GM21390 (cell line): ENCODE data around the gene GKN2.
A peak's percentile ranks its signal among the peaks of the same experiment; 100 is the strongest.

ENCODE experiments used
- ATAC-seq: cut with Tn5 transposase; IDR thresholded peaks from one replicate; pipeline ENCODE4 v1.9.1; 2021; ENCODE audit not compliant: unreplicated experiment

The GKN2 gene

DNA sequence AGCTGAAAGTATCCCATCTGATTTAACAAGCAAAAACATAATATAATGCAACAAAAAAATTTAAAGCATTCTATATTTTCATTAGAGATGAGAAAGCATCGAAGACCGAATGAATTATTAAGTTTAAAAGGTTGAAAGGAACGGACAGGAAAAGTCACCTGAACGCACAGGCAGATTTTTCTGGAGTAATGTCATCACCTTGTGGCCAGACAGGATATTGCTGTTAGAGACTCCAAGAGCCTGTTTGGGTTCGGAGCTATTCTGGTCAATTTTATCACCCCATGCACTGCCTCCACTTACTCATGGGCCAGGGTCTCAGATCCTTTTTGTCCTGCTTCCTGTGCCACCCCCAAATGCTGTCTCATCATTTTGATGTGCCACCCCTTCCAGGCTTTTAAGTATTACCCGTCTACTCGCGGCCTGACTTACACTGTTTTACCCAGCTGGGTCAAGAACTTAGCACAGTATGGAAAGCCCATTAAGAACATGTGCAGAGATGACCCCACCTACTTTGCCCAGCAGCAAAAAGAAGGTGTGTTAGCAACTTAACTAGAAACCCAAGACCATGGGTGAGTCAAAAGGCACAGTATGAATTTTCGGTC, 27.3 kb downstream of the GKN2 start:
- no peak for ATAC-seq

DNA sequence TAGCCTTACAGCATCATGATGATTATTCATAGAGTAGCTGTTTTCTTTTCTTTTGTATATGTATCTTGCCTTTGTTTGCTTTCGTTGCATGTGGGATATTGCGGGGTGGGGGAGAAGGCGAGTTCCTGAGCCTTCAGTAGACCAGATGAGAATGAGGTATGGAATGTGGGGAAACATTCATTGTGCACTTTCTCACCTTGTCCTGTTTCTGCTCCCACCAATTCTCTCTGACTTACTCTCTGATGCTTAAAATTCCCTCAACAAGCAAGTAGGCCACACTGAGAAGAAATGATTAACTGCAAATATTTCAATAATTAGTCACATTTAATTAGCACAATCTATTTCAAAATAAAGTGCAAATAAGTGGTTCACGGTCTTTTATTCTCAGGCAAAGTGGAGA, 31.0 kb downstream of the GKN2 start:
- no peak for ATAC-seq

DNA sequence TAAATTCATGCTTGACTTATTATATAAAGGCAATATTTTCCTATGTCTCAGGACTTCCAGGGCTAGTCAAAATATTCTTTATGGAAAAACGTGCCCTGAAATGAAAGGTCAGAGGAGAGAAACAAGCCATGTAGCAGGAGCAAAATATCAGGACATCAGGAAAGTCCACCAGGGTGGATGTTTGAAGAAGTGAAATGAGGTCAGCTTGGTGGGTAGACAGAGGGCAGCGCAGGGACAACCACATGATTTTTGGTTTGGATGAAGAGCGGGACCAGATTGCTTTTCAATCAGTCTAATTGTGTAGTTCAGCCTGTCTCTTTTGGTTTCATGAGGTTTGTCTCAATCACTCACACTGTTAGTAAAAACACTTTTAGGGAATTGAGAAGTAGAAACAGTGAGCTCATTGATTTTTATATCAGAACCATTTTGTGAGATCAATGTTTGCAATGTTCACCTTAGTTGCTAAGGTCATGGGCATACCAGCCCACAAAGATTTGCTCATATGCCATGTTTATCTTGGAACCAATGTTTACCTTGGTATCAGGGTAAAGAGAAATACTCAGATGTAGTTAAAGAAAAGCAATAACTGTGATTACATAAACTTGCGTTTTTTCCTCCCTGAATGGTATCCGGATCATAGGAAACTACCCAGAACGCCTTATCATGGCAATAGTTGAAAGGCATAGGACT, 32.1 kb downstream of the GKN2 start:
- no peak for ATAC-seq

DNA sequence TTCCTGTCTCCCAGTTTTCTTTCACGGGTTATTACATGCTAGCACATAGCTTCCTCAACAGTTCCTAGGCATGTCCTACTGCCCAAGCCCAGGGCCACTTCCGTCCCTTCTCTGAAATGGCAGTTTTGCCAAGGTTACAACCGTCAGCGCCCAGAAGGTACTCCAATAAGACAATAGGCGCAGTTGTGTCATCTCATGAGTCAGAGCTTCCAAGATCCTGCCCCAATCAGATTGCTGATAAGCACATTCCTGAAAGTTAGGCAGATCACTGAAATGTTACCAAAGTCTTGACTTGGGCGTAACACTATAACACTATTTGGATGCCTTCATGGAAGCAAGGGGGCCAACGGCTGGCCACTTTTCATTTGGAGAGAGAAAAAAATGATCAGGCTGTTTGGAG, 34.2 kb downstream of the GKN2 start:
- no peak for ATAC-seq

DNA sequence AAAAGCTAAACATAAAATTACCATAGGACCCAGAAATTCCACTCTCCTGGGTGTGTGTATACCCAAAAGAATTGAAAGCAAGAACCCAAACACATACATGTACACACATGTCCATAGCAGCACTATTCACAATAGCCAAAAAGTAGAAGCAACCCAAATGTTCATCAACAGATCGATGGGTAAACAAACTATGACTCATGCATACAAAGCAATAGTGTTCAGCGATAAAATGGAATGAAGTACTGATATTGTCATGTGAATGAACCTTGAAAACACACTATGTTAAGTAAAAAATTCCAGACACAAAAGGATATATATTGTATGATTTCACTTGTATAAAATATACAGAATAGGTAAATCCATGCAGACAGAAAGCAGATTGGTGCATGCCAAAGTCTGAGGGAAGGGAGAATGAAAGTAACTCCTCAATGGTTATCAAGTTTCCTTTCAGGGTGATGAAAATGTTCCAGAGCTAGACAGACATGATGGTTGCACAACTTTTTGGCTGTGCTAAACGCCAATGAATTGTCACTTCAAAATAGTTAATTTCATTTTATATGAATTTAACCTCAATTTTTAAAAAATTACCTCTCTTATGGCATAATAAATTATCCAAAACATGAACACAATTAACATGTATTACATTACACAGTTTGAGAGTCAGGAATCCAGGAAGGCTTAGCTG, 35.5 kb downstream of the GKN2 start:
- ATAC-seq: no peak

DNA sequence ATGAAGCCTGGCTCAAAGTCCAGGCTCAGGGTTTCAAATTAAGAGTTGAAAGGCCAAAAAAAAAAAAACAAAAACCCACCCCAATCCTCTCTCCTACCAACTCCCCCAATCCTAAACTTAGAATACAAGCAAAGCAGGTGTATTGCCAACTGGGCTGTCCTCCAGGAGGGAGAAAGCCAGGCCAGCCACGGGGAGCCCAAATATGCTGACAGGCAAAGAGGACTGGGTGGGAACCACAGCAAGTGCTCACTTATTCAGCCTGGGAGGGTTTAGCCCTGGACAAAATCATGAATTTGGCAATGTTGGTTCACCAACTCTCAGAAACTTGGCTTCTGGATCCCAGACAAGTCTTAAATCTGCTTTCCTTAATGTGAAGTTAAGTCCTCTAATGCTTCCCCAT, 36.5 kb downstream of the GKN2 start:
- no peak for ATAC-seq

DNA sequence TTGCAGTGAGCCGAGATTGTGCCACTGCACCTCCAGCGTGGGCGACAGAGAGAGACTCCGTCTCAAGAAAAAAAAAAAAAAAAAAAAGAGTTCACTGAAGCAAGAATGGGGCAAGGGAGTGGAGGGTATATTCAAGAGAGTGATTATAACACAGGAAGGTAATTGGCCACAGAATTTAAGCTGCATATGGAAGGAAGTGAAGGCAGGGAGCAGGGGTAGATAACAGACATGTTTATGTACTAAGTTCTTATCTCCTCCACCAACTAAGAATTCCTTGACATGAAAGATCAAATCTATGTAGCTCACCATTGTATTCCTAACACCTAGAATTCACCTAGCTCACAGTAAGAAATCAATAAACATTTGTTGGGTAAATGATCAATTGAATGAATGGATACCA, 37.3 kb downstream of the GKN2 start:
- ATAC-seq: no peak

DNA sequence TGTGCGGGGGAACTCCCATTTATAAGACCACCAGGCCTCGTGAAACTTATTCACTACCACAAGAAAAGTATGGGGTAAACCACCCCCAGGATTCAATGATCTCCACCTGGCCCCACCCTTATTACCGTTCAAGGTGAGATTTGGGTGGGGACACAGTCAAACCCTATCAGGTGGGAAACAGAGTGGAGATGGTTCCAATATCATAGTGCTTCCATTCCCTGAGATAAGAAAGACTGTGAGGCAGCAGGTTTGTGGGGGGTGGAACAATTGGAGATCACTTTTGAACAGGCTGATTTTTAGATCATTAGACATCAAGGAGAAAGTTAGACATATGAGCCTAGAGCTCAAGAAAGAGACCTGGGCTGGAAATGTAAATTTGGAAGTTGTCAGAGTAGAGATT, 39.3 kb downstream of the GKN2 start:
- ATAC-seq: no peak

DNA sequence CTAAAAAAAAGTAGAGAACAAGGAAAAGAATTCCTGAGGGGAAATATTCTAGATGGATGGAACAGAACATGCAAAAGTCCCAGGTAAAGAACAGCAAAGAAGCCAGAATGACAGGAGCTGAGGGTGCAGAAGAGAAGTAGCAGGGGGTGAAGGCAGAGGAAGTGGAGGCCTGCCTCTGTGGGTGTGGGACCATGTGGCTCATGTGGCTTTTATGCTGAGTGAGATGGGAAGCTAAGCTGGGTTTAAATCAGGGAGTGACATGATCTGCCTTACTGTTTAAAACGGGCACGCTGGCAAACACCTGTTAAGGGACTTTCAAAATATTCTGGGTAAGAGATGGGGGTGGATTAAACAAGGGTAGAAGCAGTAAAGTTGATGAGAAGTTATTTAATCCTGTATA, 40.0 kb downstream of the GKN2 start:
- ATAC-seq: no peak

DNA sequence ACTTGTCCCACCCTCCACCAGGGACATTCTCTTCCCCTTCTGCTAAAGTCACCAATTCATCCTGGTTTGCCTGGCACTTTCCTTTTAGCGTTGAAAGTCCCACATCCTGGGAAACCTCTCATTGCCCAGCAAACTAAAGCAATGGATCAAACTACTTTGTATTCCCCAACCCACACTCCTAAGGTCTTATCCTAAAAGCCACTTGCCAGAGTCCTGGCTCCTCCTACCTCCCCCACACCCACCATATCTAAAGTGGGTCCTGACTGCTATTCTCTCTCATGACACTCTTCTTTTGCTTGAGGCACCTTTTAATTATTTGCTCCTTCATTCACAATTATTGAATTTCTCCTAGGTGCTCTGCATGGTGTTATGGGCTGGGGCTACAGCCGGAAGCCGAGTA, 40.6 kb downstream of the GKN2 start:
- ATAC-seq: no peak

DNA sequence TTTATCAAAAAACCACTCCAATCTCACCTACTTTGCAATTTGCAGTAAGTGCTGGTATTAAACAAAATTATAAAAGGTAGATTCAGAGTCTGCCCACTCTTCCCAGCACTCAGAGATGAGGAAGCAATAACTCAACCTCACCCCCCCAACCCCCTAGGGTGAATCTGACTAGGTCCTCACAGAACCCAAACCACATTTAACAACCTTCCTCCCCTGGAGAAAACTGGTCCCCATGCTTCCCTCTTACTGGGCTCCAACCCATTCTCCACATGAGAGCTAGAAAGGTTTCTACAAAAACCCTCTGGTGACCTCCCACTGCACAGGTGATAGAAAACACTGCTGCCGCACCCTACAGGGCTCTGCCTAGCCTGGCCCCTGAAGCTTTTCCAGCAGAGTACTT, 41.0 kb downstream of the GKN2 start:
- ATAC-seq: no peak

DNA sequence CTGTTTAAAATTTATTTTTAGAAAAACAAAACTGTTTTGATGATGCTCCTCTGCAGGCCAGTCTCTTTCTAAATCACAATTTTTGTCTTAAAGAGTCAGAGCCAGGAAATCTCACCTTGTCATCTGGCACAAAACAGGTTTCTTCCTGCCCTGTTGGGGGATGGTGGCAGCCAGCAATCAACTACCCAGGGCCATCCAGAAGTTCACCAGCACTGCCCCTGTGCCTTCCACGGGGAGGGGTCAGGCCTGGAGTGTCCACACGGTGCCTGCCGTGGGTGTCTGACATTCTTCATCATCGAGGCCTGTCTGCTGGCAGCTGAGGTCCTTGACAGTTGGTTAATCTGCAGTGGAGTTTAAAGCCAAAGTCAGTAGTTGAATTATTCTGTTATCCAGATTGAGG, 41.4 kb downstream of the GKN2 start:
- ATAC-seq: no peak

DNA sequence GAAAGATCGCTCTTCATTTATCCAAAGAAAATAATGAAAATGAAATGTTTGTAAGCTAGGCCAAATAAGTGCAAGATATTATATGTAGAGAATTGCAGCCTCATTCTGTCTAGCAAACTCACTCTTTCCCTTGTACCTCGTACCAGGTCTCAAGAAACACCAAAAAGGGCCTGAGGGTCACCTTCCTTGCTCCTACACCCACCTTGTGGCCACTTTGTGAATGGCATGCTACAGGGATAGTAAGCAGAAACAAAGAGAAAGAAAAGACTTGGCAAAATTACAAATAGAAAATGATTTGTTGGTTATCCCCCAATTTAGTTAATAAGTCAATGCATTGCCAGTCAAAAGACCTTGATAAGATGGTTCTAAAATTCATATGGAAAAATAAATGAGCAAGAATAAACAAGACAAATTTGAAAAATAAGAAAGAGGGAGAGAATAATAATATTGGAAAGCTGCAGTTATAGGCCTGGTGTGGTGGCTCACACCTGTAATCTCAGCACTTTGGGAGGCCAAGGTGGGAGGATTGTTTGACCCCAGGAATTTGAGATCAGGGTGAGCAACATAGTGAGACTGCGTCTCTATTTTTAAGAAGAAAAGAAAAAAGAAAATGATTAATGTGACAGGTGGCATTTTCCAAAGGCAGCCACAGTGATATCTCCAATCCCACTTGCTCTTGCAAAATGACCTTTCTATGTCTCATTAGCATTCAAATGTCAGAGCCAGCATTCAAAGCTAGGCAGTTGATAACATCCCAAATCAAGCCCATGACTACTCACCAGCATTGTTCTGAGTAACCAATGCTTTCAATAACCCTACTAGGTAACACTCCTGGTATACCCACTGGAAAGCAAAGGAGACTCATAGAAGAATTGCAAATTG, 42.7 kb downstream of the GKN2 start:
- peak; percentile 34 for ATAC-seq

DNA sequence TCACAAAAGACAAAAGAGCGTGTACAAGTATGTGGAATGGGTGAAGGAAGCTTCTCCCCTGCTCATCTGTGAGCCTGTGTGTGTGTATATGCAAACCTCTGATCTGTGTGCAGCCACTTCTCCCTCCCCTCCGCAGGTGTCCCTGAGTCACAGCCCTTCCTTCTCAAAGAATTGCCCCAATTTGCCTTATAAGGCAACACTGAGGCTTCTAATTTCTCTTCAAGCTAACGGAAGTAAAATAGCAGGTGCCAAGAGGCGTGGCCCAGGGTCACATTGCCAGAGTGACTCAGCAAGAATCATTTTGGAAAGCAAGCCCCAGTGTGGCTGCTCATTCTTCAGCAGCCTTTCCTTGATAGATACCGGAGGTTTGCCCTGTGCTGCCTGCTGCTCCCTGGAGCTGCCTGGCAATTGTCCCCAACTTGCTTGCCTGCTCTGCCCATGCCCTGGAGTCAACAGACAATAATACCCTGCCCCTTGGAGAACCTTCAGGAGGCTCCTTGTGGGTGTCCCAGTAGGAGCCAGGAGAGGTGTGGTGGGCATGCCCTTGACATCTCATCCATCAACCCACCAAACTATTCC, 44.2 kb downstream of the GKN2 start:
- ATAC-seq: peak; percentile 96

DNA sequence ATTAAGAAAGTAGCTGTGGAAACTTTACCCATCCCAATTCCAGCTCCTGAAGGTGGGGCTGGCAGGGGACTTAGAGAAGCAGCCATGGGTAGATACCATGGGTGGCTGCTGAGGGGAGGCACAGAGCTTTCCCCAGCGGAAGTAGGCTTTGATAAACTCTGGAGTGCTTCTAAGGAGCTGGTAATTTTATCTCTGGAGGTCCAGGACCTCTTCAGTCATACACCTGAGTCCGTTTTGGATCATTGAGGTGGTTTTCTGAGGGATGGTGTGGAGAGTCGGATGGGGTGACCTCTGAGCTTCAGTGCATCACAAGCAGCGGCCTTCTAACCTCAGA, 44.8 kb downstream of the GKN2 start:
- ATAC-seq: peak; percentile 11

DNA sequence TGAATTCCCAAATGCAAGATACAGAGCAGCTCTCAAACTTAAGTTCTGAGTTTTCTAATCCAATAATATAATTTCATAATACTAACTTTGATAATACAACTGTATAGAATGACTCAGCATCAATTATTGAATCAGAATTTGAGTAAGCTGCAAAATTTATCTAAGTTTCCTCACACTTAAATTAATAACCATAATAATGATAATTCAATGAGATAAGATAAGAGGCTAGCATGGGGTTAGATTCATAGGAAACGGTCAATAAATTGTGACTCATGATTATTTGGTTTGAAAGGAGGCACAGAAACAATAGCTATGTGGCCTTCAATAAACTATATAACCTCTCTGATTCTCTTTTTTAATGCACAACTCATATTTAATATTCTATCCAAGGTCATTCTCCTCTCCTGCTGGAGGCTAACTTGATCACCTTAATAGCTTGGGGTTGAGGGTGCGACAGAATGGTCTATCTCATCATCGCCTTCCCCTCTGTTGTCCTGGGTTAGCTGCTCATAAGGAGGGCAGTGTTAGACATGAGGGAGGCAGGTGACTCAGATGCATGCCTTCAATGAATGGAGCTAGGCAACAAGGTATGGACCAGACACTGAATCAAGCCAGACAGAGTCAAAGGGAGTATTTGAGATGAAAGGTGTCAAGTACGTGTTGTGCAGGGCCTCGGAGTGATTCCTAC, 45.3 kb downstream of the GKN2 start:
- ATAC-seq: no peak

DNA sequence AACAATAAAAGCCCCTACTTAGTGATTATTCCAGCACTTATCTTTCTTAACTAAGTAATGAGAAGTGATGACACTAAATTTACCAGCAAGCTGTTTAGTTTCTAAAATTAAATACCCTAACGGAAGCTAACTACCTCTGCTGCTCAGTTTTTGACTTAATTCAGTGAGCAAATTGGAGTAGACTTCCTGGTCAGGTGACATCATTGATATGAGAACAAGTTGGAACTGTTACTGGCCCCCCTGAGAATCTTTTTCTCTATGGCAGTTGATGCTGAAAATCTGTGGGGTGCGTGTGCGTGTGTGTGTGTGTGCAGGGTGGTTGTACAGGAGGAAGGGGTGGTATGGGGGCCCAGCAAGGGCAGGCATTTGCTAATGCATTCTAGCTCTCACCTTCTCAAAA, 46.0 kb downstream of the GKN2 start:
- no peak for ATAC-seq

DNA sequence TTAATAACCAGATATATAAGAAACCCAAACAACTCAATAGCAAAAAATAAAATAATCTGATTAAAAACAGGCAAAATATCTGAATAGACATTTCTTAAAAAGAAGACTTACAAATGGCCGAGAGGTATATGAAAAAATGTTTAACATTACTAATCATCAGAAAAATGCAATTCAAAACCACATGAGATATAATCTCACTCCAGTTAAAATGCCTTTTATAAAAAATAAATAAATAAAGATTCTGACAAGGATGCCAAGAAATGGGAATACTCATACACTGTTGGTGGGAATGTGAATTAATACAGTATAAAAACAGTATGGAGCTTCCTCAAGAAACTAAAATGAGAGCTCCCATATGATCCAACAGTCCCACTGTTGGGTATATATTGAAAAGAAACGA, 47.6 kb downstream of the GKN2 start:
- no peak for ATAC-seq

DNA sequence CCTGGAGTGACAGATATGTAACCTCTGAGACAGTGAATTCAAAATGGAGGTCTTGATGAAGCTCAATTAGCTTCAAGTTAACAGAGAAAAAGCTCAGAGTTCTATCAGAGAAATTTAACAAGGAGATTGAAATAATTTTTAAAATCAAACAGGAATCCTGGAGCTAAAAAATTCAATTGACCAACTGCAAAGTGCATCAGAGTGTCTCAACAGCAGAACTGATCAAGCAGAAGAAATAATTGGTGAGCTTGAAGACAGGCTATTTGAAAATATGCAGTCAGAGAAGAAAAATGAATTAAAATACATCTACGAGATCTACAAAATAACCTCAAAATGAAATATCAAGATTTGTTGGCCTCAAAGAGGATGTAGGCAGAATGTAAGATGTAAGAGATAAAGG, 51.1 kb downstream of the GKN2 start:
- ATAC-seq: no peak

DNA sequence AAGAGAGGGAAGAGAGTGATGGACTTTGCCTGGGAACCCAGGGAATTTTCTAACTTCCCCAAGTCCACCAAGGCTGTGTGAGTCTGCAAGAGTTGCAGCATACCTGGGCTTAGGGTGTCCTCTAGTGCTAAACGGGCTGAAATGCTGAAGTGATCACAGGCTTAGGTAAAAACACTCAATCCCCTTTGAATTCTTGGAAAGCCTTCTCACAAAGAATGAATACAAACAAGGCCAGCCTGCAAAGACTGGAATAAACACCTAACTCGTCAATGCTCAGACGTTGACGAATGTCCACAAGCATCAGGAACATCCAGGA, 51.5 kb downstream of the GKN2 start:
- no peak for ATAC-seq
